Small intestine (tissue), 7 donors: ENCODE measurements around the gene KCNK3. TPM values are rescaled to one million over a fixed set of nuclear protein-coding genes. Genes with fewer than 3 reads are reported as not detected.

Experiments
- DNase-seq, 2 donors: peaks; one replicate each; pipeline versions ENCODE4 v3.0.0 to v3.0.0-alpha.2; 2013
- FAIRE-seq: peaks from 2 replicates; lab custom pipeline; 2012; peaks lifted over from hg19 to GRCh38; lab: Jason Lieb, UNC
- H3K27ac ChIP-seq, 3 donors: one replicate each; pipeline ENCODE4 v1.5.1; 2013; ENCODE audit warnings: low read length in 2 of 3, mild to moderate bottlenecking in 2 of 3, control low read depth in 1 of 3, inconsistent platforms in 1 of 3, low read depth in 1 of 3, moderate library complexity in 1 of 3
- H3K27me3 ChIP-seq, 3 donors: one replicate each; pipeline ENCODE4 v1.6.1; 2013; ENCODE audit warnings: low read length in 3 of 3, inconsistent platforms in 1 of 3; ENCODE audit not compliant: control insufficient read depth in 3 of 3, insufficient read depth in 3 of 3
- H3K36me3 ChIP-seq, 3 donors: one replicate each; pipeline ENCODE4 v1.6.1; 2013; ENCODE audit warnings: low read length in 3 of 3, inconsistent platforms in 1 of 3, low read depth in 1 of 3, mild to moderate bottlenecking in 1 of 3, moderate library complexity in 1 of 3; ENCODE audit not compliant: control insufficient read depth in 3 of 3, insufficient read depth in 2 of 3
- H3K4me1 ChIP-seq, 3 donors: one replicate each; pipeline ENCODE4 v1.6.1; 2013; ENCODE audit warnings: low read length in 2 of 3, inconsistent platforms in 1 of 3, low read depth in 1 of 3, mild to moderate bottlenecking in 1 of 3, moderate library complexity in 1 of 3; ENCODE audit not compliant: control insufficient read depth in 3 of 3, insufficient read depth in 2 of 3
- H3K4me3 ChIP-seq, 3 donors: one replicate each; pipeline ENCODE4 v1.5.1; 2013; ENCODE audit warnings: low read length in 3 of 3, control low read depth in 1 of 3, inconsistent platforms in 1 of 3, low read depth in 1 of 3, mild to moderate bottlenecking in 1 of 3, moderate library complexity in 1 of 3
- H3K9me3 ChIP-seq, 2 donors: one replicate each; pipeline ENCODE4 v1.6.1; 2013; ENCODE audit warnings: low read depth in 1 of 2, low read length in 1 of 2; ENCODE audit not compliant: control insufficient read depth in 2 of 2, insufficient read depth in 1 of 2
- WGBS, 3 donors: extraction: QIAGEN DNeasy Blood & Tissue Kit; methylation state at CpG; one replicate each; pipeline ENCODE4 v1.1.7; 2013; 5-methylcytosine and 5-hydroxymethylcytosine counted together
- polyA plus RNA-seq, 4 donors: library from polyadenylated mRNA; stranded (reverse) in 3 of 4; unstranded in 1 of 4; fragments of 200-250 nt in 3 of 4; fragments of 120-200 nt in 1 of 4; gene quantifications; one replicate each; pipeline versions ENCODE4 v1.2.1 to v1.2.3, GENCODE V29; 2013
- donor health status: healthy with polysubstance abuse.
- donor health status: control.
- donor health status: control.
- donor health status: Bipolar disorder and iron deficiency.
- donor health status: healthy.

The KCNK3 gene
- polyA plus RNA-seq, 4 donors, result 0.22 to 3.3 (median 0.28) TPM

- no peak overlapping the region for H3K4me3 ChIP-seq
- no peaks in the 10 kb centered on the region for H3K36me3 ChIP-seq
- H3K4me1 ChIP-seq, result no peaks in the 10 kb centered on the region
- FAIRE-seq (no peak), DNase-seq (no peak)
- WGBS, 3 donors, result 92 to 96% (median 94%) methylated on average over 8 of the region's 8 CpGs
- peaks cover 0 to 4% (median 0%) of the 10 kb centered on the region in 3 donors for H3K27me3 ChIP-seq
- no peaks in the 10 kb centered on the region for H3K9me3 ChIP-seq
- no peak overlapping the region for H3K27ac ChIP-seq
Observed at GRCh38 chr2:26708457-26708856, 15.9 kb downstream of the KCNK3 start.

DNA sequence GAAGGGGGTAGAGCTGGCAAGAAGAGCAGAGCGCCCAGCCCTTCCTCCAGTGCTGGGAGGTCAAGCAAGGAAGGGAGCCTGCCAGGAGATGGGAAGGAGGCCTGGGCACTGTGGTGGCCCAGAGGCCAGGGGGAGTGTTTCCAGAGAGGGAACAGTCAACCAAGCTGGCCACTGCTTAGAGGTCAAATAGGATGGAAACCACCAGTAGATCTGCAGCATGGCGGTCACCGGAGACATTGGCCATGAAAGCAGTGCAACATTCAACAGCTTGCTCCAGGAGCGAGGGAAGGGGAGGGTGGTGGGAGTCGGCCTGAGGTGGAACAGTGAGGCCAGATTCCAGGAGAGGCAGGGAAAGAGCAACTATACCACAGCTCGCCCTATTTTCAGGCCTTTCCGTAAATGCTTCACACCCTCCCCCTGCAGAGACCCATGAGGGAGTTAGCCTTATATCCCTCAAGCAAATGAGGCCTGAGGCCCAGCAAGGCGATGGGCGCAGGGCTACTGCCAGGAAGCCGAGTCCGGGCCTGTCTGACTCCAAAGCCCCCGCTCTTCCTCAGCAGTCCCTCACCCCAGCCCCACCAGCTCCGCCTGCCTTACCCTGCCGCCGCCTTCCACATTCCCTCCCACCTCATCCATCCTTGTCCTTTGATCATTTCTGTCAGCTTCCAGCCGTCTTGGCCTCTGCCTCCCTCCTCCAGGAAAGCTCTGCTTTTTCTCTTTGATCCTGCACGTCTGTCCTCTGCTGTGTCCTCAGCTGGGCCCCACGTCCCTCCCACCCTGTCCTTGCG, 17.0 kb downstream of the KCNK3 start:
- Histone ChIP-seq H3K4me1 (no peaks in the 10 kb centered on the region), H3K4me3 (no peak overlapping the region), H3K27me3 (peaks cover 0 to 4% (median 0%) of the 10 kb centered on the region in 3 donors), H3K9me3 (no peaks in the 10 kb centered on the region), H3K27ac (no peak overlapping the region), H3K36me3 (no peaks in the 10 kb centered on the region)
- no peak for FAIRE-seq
- 79 to 82% (median 82%) methylated on average over 18 to 19 of the region's 19 CpGs for WGBS, 3 donors
- no peak for DNase-seq

DNA sequence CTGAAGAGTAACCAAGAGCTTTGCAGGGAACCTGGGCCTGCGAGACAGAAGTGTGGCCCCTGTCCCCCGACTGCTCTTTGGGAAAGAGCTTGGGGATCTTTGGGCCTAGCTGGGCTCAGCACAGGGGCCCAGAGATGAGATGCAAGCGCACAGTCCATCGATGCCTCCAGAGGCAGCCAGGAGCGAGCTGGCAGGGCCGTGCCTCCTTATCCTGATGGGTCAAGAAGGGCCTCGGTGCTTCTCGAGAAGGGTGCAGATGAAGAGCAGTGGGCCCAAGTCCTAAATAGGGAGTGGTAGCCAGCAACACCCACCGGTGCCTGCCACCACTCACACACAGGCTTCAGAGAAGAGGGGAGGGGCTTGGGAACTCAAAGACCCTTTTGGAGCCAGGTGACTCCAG, 17.6 kb downstream of the KCNK3 start:
- FAIRE-seq (no peak), DNase-seq (no peak)
- no peaks in the 10 kb centered on the region for H3K9me3 ChIP-seq
- H3K4me1 ChIP-seq, result no peaks in the 10 kb centered on the region
- H3K36me3 ChIP-seq, result no peaks in the 10 kb centered on the region
- no peak overlapping the region for H3K4me3 ChIP-seq
- 81 to 86% (median 82%) methylated on average over 9 of the region's 9 CpGs for WGBS, 3 donors
- peaks cover 0 to 4% (median 0%) of the 10 kb centered on the region in 3 donors for H3K27me3 ChIP-seq
- no peak overlapping the region for H3K27ac ChIP-seq

DNA sequence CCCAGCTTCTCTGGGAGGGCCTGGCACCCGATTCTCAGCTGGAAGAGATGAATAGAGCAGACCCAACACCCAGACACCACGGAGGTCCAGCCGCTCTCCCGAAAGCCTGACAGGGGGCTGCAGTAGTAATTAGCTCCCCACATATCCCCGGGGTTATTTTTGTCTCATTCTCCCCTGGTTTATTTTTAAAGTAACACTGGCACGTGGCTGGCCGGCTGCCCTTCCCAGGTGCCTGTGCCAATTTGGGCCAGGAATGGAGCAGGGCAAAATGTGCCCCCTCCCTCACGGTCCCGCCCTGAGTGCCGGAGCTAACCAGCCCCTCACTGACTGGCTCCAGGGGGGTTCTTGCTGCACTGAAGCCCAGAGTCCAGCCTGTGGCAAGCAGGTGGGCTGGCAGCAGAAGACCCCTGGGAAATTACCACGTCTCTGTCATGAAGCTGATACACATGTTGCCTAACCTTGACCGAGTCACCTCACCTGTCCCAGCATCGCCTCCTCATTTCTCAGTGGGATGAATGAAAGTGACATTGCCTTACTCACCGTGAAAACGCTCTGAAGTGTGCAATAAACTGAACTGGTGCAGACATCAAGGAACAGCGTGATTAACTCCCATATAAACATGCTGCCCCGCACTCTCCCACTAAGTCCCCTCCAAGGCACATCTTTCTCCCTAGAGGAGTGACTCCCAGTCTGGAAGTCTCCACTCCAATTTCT, 18.4 kb downstream of the KCNK3 start:
- no peak for DNase-seq
- Histone ChIP-seq H3K27me3 (no peaks in the 10 kb centered on the region), H3K4me3 (no peak overlapping the region), H3K4me1 (no peaks in the 10 kb centered on the region), H3K27ac (no peak overlapping the region), H3K36me3 (no peaks in the 10 kb centered on the region), H3K9me3 (no peaks in the 10 kb centered on the region)
- 79 to 82% (median 80%) methylated on average over 17 of the region's 17 CpGs for WGBS, 3 donors
- no peak for FAIRE-seq

DNA sequence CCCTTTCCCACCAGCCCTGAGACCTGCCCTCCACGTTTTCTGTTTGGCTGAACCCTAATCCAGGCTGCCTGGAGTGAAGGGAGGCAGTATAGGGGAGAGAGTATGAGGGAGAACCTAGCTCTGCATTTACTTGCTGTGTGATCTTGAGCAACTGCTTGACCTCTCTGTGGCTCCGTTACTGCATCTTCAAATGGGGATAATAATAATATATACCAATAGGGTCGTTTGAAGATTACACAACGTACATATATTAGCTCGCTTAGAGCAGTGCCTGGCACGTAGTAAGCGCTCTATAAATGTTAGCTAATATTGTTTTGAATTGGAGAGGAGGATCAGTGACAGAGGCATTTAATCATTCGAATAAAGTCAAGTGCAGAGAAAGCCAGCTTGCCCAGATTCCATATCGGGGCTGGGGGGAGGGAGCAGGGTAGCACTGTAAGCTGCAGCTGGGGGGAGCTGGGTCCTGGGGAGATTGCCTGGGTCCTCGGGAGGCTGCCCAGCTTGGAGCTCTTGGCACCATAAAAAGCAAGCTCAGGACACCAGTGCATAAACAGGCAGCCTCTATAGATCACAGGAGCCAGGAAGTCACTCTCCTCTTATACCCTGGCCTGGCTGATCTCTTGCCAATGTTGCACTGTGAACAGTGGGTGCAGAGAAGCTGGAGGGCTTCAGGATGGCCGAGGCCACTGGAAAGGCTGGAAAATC, 19.1 kb downstream of the KCNK3 start:
- Histone ChIP-seq H3K36me3 (no peaks in the 10 kb centered on the region), H3K4me1 (no peaks in the 10 kb centered on the region), H3K9me3 (peaks cover 0 to 3% of the 10 kb centered on the region in 2 donors), H3K4me3 (no peak overlapping the region), H3K27ac (no peak overlapping the region), H3K27me3 (no peaks in the 10 kb centered on the region)
- FAIRE-seq (no peak), DNase-seq (no peak)
- WGBS, 3 donors, result 56 to 76% (median 61%) methylated on average over 11 of the region's 11 CpGs

GRCh38 chr2:26712486-26713465, 20.3 kb downstream of the KCNK3 start:
- H3K4me1 ChIP-seq, result no peaks in the 10 kb centered on the region
- no peaks in the 10 kb centered on the region for H3K36me3 ChIP-seq
- no peak overlapping the region for H3K27ac ChIP-seq
- FAIRE-seq (no peak), DNase-seq (peak in 1 of 2 donors; percentile 32)
- WGBS, 3 donors, result 55 to 70% (median 68%) methylated on average over 9 to 11 of the region's 11 CpGs
- H3K4me3 ChIP-seq, result no peak overlapping the region
- no peaks in the 10 kb centered on the region for H3K27me3 ChIP-seq
- peaks cover 0 to 9% of the 10 kb centered on the region in 2 donors for H3K9me3 ChIP-seq

DNA sequence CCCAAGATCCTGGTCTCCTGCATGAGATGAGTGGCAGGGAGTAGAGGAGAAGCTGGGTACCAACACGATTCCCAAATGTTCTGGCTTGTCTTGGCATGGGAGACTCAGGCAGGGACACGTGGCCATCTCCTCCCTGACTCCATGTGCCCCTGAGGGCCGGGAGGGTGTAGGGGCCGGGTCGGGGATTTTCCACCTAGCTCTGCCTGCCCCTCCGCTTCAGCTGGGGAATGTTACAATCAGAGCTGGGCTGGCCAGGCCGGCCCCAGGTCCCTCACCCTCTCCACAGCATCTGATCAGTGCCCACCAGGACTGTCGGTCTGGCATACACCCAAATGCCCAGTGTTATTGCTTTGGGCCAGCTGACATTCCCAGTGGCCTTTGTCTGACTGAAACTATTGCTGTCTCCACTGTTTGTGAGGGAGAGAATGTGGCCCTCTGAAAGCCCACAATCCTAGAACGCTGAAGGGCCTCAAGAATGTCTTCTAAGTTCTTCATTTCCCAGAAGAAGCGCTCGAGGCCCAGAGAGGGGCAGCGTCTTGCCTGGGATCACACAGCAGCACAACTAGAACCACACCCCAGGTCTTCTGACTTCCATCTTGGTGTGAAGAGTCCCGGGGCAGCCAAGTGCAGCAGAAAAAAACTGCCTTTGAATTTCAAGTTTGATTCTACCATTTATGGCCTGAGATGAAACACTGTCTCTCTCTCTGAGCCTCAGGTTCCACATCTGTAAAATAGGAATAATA, 23.2 kb downstream of the KCNK3 start:
- H3K4me3 ChIP-seq, result no peak overlapping the region
- FAIRE-seq, result no peak
- peaks cover 0 to 4% (median 4%) of the 10 kb centered on the region in 3 donors for H3K4me1 ChIP-seq
- H3K9me3 ChIP-seq, result peaks cover 0 to 9% of the 10 kb centered on the region in 2 donors
- 77 to 88% (median 85%) methylated on average over 13 of the region's 13 CpGs for WGBS, 3 donors
- H3K36me3 ChIP-seq, result no peaks in the 10 kb centered on the region
- H3K27me3 ChIP-seq, result no peaks in the 10 kb centered on the region
- H3K27ac ChIP-seq, result no peak overlapping the region
- DNase-seq, result no peak
